ENCODE data around the gene ETFA. TPM values are rescaled to one million over a fixed set of nuclear protein-coding genes. Genes with fewer than 3 reads are reported as not detected.

Gene ETFA
- polyA plus RNA-seq, 2 of the 4 experiments (the other 2 are of a cell fraction), result 243 to 412 TPM

DNA sequence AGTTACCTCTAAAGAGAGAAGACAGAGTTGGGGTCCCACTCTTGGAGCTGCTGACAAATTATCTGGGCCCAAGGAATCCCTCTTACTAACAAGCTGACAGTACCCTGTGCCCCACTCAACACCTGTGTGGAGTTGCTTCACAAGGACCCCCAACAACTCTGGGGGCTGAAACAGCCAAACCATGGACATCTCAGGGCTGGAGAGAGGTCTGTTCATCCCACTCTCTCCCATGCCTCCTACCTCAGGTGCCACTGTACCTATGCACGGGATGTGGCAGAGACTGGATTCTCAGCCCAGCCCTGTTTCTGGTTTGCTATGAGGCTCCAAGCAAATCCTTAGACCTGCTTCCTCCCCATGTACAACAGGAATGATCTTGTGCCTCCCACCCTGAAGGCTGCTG lies 101.7 kb downstream of the ETFA start:
- Histone ChIP-seq H3K4me2 (no peak overlapping the region), H3K4me1 (no peaks in the 10 kb centered on the region), H3K9me3 (no peaks in the 10 kb centered on the region), H3K4me3 (no peak overlapping the region), H3K27ac (no peak overlapping the region)
- FAIRE-seq (no peak), DNase-seq (ENCODE audit: low read depth in 1 of 2, low spot score in 1 of 2) (no peak), ATAC-seq (no peak)
- 75% methylated on average over 1 of the region's 1 CpG for WGBS (ENCODE audit: missing lambda C conversion rate)
- CTCF ChIA-PET, result interaction anchor here (1.2 to 14.0 kb wide), 3 partner anchors 17 to 102 kb away, joined by 3 to 115 read pairs (median 3); partner anchors contain the start of gene ETFA
- POLR2A ChIA-PET, result no interaction called here
- TF ChIP-seq CEBPB (IDR thresholded peaks at IDR 0.05), result no peak
- no peak for TF ChIP-seq FOXS1 (CRISPR knock-in tag; IDR thresholded peaks at IDR 0.05)
- no peak for TF ChIP-seq JUNB (IDR thresholded peaks at IDR 0.05)
- TF ChIP-seq, protein P1, sequence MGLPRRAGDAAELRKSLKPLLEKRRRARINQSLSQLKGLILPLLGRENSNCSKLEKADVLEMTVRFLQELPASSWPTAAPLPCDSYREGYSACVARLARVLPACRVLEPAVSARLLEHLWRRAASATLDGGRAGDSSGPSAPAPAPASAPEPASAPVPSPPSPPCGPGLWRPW (IDR thresholded peaks at IDR 0.05), result no peak
- TF ChIP-seq, protein P2, sequence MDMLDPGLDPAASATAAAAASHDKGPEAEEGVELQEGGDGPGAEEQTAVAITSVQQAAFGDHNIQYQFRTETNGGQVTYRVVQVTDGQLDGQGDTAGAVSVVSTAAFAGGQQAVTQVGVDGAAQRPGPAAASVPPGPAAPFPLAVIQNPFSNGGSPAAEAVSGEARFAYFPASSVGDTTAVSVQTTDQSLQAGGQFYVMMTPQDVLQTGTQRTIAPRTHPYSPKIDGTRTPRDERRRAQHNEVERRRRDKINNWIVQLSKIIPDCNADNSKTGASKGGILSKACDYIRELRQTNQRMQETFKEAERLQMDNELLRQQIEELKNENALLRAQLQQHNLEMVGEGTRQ (IDR thresholded peaks at IDR 0.05), result no peak
- TF ChIP-seq, protein P3, sequence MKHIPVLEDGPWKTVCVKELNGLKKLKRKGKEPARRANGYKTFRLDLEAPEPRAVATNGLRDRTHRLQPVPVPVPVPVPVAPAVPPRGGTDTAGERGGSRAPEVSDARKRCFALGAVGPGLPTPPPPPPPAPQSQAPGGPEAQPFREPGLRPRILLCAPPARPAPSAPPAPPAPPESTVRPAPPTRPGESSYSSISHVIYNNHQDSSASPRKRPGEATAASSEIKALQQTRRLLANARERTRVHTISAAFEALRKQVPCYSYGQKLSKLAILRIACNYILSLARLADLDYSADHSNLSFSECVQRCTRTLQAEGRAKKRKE (CRISPR knock-in tag; IDR thresholded peaks at IDR 0.05; ENCODE audit: low read depth), result no peak
- TF ChIP-seq, protein P4, sequence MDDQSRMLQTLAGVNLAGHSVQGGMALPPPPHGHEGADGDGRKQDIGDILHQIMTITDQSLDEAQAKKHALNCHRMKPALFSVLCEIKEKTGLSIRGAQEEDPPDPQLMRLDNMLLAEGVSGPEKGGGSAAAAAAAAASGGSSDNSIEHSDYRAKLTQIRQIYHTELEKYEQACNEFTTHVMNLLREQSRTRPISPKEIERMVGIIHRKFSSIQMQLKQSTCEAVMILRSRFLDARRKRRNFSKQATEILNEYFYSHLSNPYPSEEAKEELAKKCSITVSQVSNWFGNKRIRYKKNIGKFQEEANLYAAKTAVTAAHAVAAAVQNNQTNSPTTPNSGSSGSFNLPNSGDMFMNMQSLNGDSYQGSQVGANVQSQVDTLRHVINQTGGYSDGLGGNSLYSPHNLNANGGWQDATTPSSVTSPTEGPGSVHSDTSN (IDR thresholded peaks at IDR 0.05), result no peak
- TF ChIP-seq HEYL (CRISPR knock-in tag; IDR thresholded peaks at IDR 0.05), result no peak

DNA sequence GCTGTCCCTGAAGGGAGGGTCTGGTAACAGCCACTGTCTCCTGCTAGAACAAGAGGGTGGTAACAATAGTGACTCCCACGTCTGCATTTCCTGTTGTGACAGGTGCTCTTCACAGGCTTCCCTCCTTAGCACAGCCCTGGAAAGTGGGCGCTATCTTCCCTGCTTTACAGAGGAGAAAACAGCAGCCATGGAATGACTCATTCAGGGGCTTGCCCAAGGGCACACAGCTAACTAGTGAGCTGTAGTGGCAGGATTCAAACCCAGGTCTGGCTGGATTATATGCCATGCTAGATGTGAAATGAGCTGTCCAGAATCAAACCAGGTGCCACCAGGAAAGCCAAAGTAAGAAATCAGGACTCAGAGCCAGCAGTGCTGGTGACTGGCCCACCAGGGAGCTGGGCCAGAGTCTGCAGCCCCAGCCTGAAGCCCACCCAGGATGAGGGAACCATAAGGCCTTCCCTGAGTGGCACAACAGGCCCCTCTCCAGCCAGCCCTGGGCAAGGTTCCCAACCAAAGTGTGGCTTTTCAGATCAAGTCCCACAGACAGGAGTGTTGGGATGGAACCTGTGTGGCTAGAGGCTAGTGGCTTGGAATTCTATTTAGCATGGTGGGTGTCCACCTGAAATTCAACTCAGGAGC lies 102.4 kb downstream of the ETFA start:
- TF ChIP-seq POLR2A (IDR thresholded peaks at IDR 0.05; ENCODE audit: low read length) (no peak), ZNF302 (CRISPR knock-in tag; IDR thresholded peaks at IDR 0.05) (no peak), SREBF2 (IDR thresholded peaks at IDR 0.05) (no peak), SMC3 (IDR thresholded peaks at IDR 0.05) (no peak), RFX5 (IDR thresholded peaks at IDR 0.05) (no peak), HOXA7 (CRISPR knock-in tag; IDR thresholded peaks at IDR 0.05) (no peak), KDM5A (IDR thresholded peaks at IDR 0.05) (no peak), HDAC2 (IDR thresholded peaks at IDR 0.05) (no peak), CHD4 (IDR thresholded peaks at IDR 0.05; ENCODE audit: borderline replicate concordance) (no peak), GATA3 (IDR thresholded peaks at IDR 0.05; ENCODE audit: borderline replicate concordance) (no peak), RARB (CRISPR knock-in tag; IDR thresholded peaks at IDR 0.05) (no peak)
- TF ChIP-seq, protein P2 (IDR thresholded peaks at IDR 0.05), result no peak
- TF ChIP-seq, protein P5, sequence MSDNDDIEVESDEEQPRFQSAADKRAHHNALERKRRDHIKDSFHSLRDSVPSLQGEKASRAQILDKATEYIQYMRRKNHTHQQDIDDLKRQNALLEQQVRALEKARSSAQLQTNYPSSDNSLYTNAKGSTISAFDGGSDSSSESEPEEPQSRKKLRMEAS (IDR thresholded peaks at IDR 0.05), result no peak
- Histone ChIP-seq H3K4me2 (no peak overlapping the region), H3K27ac (no peak overlapping the region), H3K4me3 (no peak overlapping the region), H3K9me3 (no peaks in the 10 kb centered on the region), H3K4me1 (no peaks in the 10 kb centered on the region)
- ChIA-PET CTCF (interaction anchor here (1.3 to 14.0 kb wide), 2 partner anchors 10 to 17 kb away, joined by 4 to 115 read pairs; no protein-coding TSS in a partner anchor), POLR2A (no interaction called here)
- peak; percentile 18 for FAIRE-seq
- no peak for ATAC-seq
- no peak for DNase-seq (ENCODE audit: low read depth in 1 of 2, low spot score in 1 of 2)
- 94% methylated on average over 2 of the region's 2 CpGs for WGBS (ENCODE audit: missing lambda C conversion rate)

All from A549 (cell line).